Thoracic aorta (tissue), 2 donors: ENCODE data around the gene DRC1. TPM values are rescaled to one million over a fixed set of nuclear protein-coding genes. Genes with fewer than 3 reads are reported as not detected.

Experiments
- ATAC-seq: fragments of 150-250 bp; one replicate; pipeline ENCODE4 v1.8.0; 2017; ENCODE audit warnings: low read depth; ENCODE audit not compliant: insufficient number of reproducible peaks, low FRiP score
- DNase-seq: peaks from one replicate; pipeline ENCODE4 v3.0.0-alpha.2; 2020; ENCODE audit warnings: low spot score
- H3K27ac ChIP-seq, 2 donors: fragments of 200-600 bp; sonication (generic); 1 replicate in 1 of 2; 2 replicates in 1 of 2; pipeline ENCODE4 v1.5.1; 2016; ENCODE audit warnings: mild to moderate bottlenecking in 2 of 2, moderate library complexity in 2 of 2
- H3K27me3 ChIP-seq: fragments of 200-600 bp; sonication (generic); replicated peaks from 2 replicates; pipeline ENCODE4 v1.6.0; 2016; ENCODE audit warnings: mild to moderate bottlenecking; ENCODE audit not compliant: insufficient read depth
- H3K36me3 ChIP-seq: fragments of 200-600 bp; sonication (generic); one replicate; pipeline ENCODE4 v1.5.1; 2016
- H3K4me1 ChIP-seq, 2 donors: fragments of 200-600 bp; sonication (generic); 1 replicate in 1 of 2; 2 replicates in 1 of 2; pipeline versions ENCODE4 v1.5.1 to v1.6.0; 2016; ENCODE audit warnings: low read depth in 2 of 2, mild to moderate bottlenecking in 1 of 2; ENCODE audit not compliant: control insufficient read depth in 1 of 2
- H3K4me3 ChIP-seq: fragments of 200-600 bp; sonication (generic); 2 replicates; pipeline ENCODE4 v1.5.1; 2016; ENCODE audit warnings: mild to moderate bottlenecking
- H3K9me3 ChIP-seq: fragments of 200-600 bp; sonication (generic); 2 replicates; pipeline ENCODE4 v1.5.1; 2016
- total RNA-seq, 2 donors: library from RNA; depleted of rRNA; stranded (reverse); fragments of >200 nt; gene quantifications; one replicate each; pipeline versions ENCODE4 v1.1.0 to v1.2.3, GENCODE V29; 2016
- TF ChIP-seq, protein P1 (sequence below): fragments of 200-600 bp; sonication (generic); IDR thresholded peaks from one replicate; pipeline ENCODE4 v1.5.1; 2019; ENCODE audit warnings: antibody characterized with exemption

Gene DRC1
- total RNA-seq, 2 donors from 2014 or later = not detected

DNA sequence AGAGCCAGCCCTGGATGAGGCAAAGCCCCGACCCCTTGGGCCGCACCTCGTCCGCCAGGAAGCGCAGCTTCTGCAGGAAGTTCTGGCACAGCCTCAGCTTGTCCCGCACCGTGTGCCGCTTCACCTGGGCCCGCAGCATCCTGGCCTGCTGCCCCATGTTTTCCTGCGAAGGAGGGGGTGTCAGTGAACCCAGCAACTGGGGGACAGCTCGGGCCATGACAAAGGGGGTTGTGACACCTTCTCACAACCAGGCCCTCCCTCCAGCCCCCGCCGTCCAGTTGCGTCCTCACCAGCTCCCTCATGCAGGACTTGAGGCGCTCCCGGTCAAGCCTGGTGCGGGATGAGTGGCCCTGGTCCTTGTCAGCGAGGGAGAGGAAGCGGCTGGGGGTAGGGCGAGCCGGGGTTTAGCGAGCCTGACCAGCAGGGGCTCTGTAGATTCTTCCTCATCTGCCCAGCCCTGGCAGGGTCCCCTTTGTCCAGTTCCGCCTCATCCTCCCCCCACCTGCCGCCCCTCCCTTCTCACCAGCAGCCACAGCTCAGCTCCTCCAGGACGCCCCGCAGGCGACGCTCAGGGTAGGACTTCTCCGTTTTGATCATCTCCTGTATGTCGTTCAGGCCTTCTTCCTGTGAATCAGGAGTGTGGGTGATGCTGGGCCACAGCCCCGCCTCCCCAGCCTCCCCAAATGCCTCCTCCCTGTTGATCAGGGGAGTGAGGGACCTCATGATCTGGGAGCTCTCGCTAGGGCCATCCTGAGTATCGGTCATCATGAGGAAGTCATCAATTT is 75.6 kb downstream of the DRC1 start:
- no peak for DNase-seq
- no peak overlapping the region for H3K27ac ChIP-seq
- H3K4me3 ChIP-seq = no peak overlapping the region
- ATAC-seq = no peak
- no peaks in the 10 kb centered on the region for H3K36me3 ChIP-seq
- no peaks in the 10 kb centered on the region for H3K9me3 ChIP-seq
- TF ChIP-seq, protein P1, sequence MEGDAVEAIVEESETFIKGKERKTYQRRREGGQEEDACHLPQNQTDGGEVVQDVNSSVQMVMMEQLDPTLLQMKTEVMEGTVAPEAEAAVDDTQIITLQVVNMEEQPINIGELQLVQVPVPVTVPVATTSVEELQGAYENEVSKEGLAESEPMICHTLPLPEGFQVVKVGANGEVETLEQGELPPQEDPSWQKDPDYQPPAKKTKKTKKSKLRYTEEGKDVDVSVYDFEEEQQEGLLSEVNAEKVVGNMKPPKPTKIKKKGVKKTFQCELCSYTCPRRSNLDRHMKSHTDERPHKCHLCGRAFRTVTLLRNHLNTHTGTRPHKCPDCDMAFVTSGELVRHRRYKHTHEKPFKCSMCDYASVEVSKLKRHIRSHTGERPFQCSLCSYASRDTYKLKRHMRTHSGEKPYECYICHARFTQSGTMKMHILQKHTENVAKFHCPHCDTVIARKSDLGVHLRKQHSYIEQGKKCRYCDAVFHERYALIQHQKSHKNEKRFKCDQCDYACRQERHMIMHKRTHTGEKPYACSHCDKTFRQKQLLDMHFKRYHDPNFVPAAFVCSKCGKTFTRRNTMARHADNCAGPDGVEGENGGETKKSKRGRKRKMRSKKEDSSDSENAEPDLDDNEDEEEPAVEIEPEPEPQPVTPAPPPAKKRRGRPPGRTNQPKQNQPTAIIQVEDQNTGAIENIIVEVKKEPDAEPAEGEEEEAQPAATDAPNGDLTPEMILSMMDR = no peak
- H3K27me3 ChIP-seq = no peaks in the 10 kb centered on the region
- no peaks in the 10 kb centered on the region for H3K4me1 ChIP-seq

DNA sequence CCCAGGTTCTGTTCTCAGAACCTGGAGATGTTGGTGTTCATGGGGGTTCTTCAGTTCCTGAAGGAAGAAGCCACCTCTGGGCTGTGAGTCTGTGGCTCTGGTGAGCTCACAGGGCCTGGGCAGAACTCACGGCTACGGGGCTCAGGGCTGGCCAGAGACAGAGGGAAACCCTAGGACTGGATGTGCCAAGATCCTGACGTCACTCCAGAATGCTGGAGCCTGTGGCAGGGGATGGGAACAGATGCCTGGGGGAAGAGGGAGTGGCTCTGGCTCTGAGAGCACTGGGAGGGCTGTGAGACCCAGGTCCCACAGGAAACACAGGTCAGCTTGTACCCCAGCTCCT is 76.2 kb downstream of the DRC1 start, which contains the start of gene OTOF:
OTOF (minus strand) TSS at position 214 of the 343 bp plus-strand sequence.
- Histone ChIP-seq H3K4me3 (no peak within 1 kb of the TSS), H3K36me3 (no peaks in the 10 kb centered on the region), H3K4me1 (no peaks in the 10 kb centered on the region), H3K9me3 (no peaks in the 10 kb centered on the region), H3K27me3 (no peaks in the 10 kb centered on the region), H3K27ac (no peak within 1 kb of the TSS)
- ATAC-seq (no peak), DNase-seq (no peak)
- TF ChIP-seq, protein P1 = no peak

DNA sequence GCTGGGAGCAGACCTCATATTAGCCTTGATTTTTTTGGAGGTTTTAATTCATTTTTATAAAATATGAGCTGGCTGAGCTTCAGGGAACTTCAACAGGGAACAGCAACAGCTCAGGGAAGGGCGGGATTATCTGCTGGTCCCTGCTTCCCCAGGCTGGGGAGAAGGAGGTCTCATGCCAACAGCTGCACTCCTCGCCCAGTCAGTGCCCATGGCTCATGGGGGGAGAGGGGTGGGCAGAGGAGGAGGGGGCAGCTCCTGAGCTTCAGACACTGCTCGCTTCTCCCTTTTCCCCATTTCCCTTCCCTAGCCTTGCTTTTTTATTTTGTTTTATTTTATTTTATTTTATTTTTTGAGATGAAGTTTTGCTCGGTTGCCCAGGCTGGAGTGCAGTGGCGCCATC is 76.6 kb downstream of the DRC1 start:
- H3K27me3 ChIP-seq = no peaks in the 10 kb centered on the region
- no peaks in the 10 kb centered on the region for H3K9me3 ChIP-seq
- H3K4me3 ChIP-seq = no peak overlapping the region
- H3K36me3 ChIP-seq = no peaks in the 10 kb centered on the region
- DNase-seq (no peak), ATAC-seq (no peak)
- H3K4me1 ChIP-seq = no peaks in the 10 kb centered on the region
- TF ChIP-seq, protein P1 = no peak
- no peak overlapping the region for H3K27ac ChIP-seq

DNA sequence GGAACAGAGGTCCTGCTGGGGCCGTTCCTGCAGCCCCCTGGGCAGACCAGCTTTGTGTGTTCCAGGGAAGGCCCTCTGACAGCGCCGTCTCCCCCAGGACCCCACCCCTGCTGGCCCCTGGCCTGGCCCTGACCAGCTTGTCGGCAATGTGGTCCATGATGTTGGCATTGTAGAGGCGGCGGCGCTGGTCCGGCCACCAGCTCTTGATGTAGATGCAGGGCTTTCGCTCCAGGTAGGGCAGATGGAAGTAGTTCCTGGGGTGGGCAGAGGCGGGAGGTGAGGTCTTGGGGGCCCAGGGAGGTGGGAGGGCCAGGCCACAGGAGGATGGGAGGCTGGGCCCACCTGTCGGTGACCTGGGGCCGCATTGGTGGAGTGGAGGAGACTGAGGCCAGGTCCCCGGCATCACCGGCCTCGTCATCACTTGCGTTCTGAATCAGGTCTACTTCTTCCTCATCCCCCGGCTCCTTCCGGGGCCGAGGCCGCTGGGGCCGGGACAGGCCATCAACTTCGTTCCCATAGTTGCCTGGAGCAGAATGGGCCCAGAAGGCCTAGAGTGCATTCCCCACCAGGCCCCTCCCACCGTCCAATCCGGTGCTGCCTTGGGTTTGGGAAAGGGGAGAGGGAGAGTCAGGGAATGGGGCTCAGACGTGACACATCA is 77.5 kb downstream of the DRC1 start:
- DNase-seq = no peak
- Histone ChIP-seq H3K27me3 (no peaks in the 10 kb centered on the region), H3K36me3 (no peaks in the 10 kb centered on the region), H3K4me1 (no peaks in the 10 kb centered on the region), H3K9me3 (no peaks in the 10 kb centered on the region), H3K27ac (no peak overlapping the region), H3K4me3 (no peak overlapping the region)
- TF ChIP-seq, protein P1 = no peak
- no peak for ATAC-seq

DNA sequence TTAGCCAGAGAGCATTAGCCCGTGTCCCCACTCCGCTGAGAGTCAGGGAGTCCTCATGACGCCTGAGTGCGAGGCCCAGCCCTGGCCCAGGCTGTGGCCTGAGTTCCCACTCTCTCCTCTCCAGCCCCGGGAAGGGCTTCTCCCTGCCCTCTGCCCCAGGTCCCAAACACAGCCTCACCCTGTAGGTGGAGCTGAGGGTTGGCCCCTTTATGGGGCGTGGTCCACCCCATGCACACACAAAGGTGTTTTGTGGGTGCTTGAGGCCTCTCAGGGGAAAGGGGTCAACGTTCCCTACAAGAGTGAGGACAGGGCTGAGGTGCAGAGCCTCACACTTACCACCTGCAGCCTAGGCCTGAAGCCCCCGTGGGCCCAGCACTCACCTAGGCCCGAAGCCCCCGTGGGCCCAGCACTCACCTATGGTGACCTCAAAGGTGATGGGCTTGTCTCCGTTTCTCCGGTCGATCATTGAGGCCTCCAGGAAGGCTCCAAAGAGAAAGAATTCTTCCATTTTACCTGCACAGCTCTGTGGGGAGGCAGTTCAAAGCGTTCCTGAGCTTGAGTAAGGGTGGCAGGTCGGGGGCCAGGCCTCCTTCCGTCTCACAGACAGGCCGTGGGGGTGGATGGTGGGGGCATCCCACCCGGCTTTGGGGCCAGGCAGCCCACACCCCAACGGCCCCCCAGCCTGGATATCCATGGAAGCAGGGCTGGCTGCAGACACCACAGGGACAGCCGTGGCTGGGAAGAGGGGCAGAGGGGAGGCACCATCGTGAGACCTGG is 78.3 kb downstream of the DRC1 start:
- Histone ChIP-seq H3K36me3 (no peaks in the 10 kb centered on the region), H3K27me3 (no peaks in the 10 kb centered on the region), H3K27ac (no peak overlapping the region), H3K9me3 (no peaks in the 10 kb centered on the region), H3K4me1 (no peaks in the 10 kb centered on the region), H3K4me3 (no peak overlapping the region)
- TF ChIP-seq, protein P1 = no peak
- no peak for ATAC-seq
- no peak for DNase-seq
